Breast epithelium (tissue), 3 donors: Measurements from ENCODE around the gene SSC5D.

Experiments
- CTCF ChIP-seq, 3 donors: fragments of 450-650 bp; IDR thresholded peaks; one replicate each; pipeline ENCODE4 v1.5.1; 2016 to 2017; ENCODE audit warnings: antibody characterized with exemption in 3 of 3, mild to moderate bottlenecking in 3 of 3, moderate library complexity in 3 of 3
- POLR2A ChIP-seq: fragments of 450-650 bp; IDR thresholded peaks from one replicate; pipeline ENCODE4 v1.6.1; 2016; ENCODE audit warnings: antibody characterized with exemption, mild to moderate bottlenecking, moderate library complexity

GRCh38 chr19:55462722-55463121, 25.5 kb upstream of the SSC5D start:
- TF ChIP-seq CTCF (IDR thresholded peaks at IDR 0.05) (no peak), POLR2A (no peak)
